ENCODE results near the gene HHATL. TPM values are rescaled to one million over a fixed set of nuclear protein-coding genes. Genes with fewer than 3 reads are reported as not detected.

Gene HHATL
- total RNA-seq, 1 donor from 2014 or later: not detected

DNA sequence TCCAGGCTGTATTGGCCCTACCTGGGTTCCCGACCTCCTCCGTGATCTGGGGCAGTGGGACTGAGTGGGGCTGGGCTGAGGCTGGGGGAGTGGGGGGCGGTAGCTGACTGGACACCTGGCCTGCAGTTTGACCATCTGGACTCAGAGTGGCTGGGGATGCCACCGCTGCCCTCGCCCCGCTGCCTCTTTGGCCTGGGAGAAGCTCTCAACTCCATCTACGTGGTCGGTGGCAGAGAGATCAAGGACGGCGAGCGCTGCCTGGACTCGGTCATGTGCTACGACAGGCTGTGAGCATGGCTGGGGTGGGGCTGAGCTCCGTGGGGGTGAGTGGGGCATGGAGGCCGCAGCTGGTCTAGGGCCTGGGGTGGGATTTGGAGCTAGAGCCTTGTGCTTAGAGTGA lies 14.6 kb downstream of the HHATL start:
- Mint-ChIP-seq H3K27ac (ENCODE audit: unreplicated experiment) (no peak overlapping the region), H3K4me3 (ENCODE audit: unreplicated experiment) (no peak overlapping the region), H3K27me3 (ENCODE audit: low read depth, unreplicated experiment) (peaks cover 36% of the 10 kb centered on the region), H3K4me1 (ENCODE audit: low read depth, unreplicated experiment) (peaks cover 7% of the 10 kb centered on the region), H3K9me3 (ENCODE audit: unreplicated experiment) (no peaks in the 10 kb centered on the region), H3K36me3 (ENCODE audit: low read depth, unreplicated experiment) (no peaks in the 10 kb centered on the region)
- H3K27ac ChIP-seq (ENCODE audit: low read depth, low read length): no peak overlapping the region
- peaks cover 6% of the 10 kb centered on the region for H3K4me1 ChIP-seq (ENCODE audit: insufficient read depth, low read length)
- H4K20me1 ChIP-seq (ENCODE audit: insufficient read depth, low read length): no peaks in the 10 kb centered on the region
- no peak overlapping the region for H2AFZ ChIP-seq (ENCODE audit: low read depth, low read length)
- no peak for DNase-seq (ENCODE audit: low read depth)
- no peaks in the 10 kb centered on the region for H3K36me3 ChIP-seq (ENCODE audit: insufficient read depth, low read length)
- FAIRE-seq: no peak
- H3K4me3 ChIP-seq (ENCODE audit: insufficient read depth, low read depth, low read length): no peak overlapping the region
- TF ChIP-seq EZH2 (IDR thresholded peaks at IDR 0.05; ENCODE audit: insufficient read depth, low read length) (no peak), CTCF (IDR thresholded peaks at IDR 0.05; ENCODE audit: insufficient read depth, low read depth, low read length) (no peak)
- H3K4me2 ChIP-seq (ENCODE audit: low read length): no peak overlapping the region
- peaks cover 4% of the 10 kb centered on the region for H3K9me3 ChIP-seq (ENCODE audit: insufficient read depth, low read depth, low read length)
- H3K27me3 ChIP-seq (ENCODE audit: insufficient read depth, low read length): peaks cover 23% of the 10 kb centered on the region
- no peaks in the 10 kb centered on the region for H3K79me2 ChIP-seq (ENCODE audit: insufficient read depth, low read length)
- no peak overlapping the region for H3K9ac ChIP-seq (ENCODE audit: low read length)

DNA sequence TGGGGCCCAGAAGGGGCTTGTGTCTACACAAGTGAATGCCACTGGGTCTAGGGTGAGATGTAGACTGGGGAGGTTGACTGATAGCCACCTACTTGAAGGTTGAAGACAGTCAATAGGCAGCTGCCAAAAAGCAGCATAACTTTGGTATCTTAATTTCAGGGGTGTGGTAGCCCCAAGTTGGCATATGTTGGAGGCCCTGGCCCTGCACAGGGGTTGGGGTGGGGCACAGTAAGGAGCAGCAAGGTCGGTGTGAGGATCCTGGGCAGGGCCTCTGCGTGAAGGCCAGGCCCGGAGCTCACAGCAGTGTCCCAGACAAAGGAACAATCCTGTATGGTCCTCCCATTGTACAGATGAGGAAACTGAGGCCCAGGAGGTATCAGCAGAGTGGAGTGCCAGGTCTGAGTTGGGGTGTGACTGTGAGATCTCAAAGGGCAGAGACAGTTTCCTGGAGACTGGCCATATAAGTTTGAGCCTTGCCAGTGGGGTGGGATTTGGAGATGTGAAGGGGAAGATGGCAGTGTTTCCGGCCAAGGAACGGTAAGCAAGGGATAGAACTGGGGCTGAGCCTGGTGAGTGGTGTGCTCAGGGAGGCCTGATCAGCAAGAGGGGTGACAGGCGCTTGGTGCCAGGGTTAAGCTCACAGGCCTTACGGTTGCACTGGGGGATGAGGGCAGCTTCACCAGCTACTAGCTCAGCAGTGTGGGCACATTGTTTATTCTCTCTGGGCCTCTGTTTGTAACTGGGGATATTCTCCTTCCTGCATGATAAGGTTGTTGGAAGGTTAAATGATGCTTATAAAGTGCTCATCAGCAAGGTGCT lies 15.6 kb downstream of the HHATL start:
- Mint-ChIP-seq H3K27me3 (ENCODE audit: low read depth, unreplicated experiment) (peaks cover 34% of the 10 kb centered on the region), H3K36me3 (ENCODE audit: low read depth, unreplicated experiment) (no peaks in the 10 kb centered on the region), H3K27ac (ENCODE audit: unreplicated experiment) (no peak overlapping the region), H3K4me3 (ENCODE audit: unreplicated experiment) (no peak overlapping the region), H3K4me1 (ENCODE audit: low read depth, unreplicated experiment) (peaks cover 7% of the 10 kb centered on the region), H3K9me3 (ENCODE audit: unreplicated experiment) (no peaks in the 10 kb centered on the region)
- no peak for DNase-seq (ENCODE audit: low read depth)
- Histone ChIP-seq H3K9me3 (ENCODE audit: insufficient read depth, low read depth, low read length) (peaks cover 4% of the 10 kb centered on the region), H2AFZ (ENCODE audit: low read depth, low read length) (no peak overlapping the region), H3K36me3 (ENCODE audit: insufficient read depth, low read length) (no peaks in the 10 kb centered on the region), H3K4me2 (ENCODE audit: low read length) (no peak overlapping the region), H4K20me1 (ENCODE audit: insufficient read depth, low read length) (no peaks in the 10 kb centered on the region), H3K27ac (ENCODE audit: low read depth, low read length) (no peak overlapping the region), H3K4me3 (ENCODE audit: insufficient read depth, low read depth, low read length) (no peak overlapping the region), H3K79me2 (ENCODE audit: insufficient read depth, low read length) (no peaks in the 10 kb centered on the region), H3K4me1 (ENCODE audit: insufficient read depth, low read length) (peaks cover 6% of the 10 kb centered on the region), H3K27me3 (ENCODE audit: insufficient read depth, low read length) (peaks cover 23% of the 10 kb centered on the region), H3K9ac (ENCODE audit: low read length) (no peak overlapping the region)
- no peak for FAIRE-seq
- TF ChIP-seq CTCF (IDR thresholded peaks at IDR 0.05; ENCODE audit: insufficient read depth, low read depth, low read length) (no peak), EZH2 (IDR thresholded peaks at IDR 0.05; ENCODE audit: insufficient read depth, low read length) (no peak)
